HG03442 (cell line): ENCODE data around the gene NMNAT2.
"Not testable (repeated sequence)": the region's sequence is repeated elsewhere in the genome, so short reads cannot be mapped to it uniquely, and the experiment has no call there.

ENCODE experiments used
- ATAC-seq: cut with Tn5 transposase; IDR thresholded peaks from one replicate; pipeline ENCODE4 v1.9.1; 2021; ENCODE audit warnings: mild to moderate bottlenecking, moderate library complexity; ENCODE audit not compliant: unreplicated experiment

NMNAT2 gene

DNA sequence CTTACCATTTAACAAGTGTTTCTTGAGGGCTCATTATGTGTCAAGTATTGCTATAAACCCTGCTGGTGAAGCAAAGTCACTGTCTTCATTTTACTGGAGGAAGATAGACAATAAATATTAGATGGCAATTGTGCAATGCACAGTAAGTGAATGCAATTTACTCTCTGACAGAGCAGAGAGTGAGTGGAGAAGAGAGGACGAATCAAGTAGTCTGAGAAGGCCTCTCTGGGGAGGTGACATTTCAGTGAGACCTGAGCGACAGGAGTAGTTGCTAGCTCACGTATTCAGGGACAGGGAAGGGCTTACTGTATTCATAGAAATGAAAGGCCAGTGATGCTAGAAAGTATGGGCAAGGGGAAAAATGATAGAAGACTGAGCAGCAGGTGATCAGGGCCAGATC, 1.2 kb upstream of the NMNAT2 start:
- ATAC-seq: no peak

DNA sequence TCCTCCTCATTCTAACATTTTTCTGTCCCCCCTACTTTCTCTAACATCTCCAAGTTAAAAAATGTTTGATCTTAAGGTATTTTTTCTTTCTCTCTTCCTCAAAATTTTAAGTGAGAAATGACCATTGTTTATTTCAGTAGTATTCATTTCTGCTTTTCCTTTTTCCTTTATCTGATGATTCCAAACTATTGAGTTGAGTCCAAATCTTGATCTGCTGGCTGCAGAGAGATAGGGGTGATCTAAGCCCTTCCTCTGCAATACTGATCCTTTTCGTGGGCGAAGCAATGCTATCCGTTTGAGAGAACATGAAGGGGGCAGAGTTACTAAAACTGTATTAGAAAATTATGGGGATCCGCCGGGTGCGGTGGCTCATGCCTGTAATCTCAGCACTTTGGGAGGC, 516 bp upstream of the NMNAT2 start:
- no peak for ATAC-seq

DNA sequence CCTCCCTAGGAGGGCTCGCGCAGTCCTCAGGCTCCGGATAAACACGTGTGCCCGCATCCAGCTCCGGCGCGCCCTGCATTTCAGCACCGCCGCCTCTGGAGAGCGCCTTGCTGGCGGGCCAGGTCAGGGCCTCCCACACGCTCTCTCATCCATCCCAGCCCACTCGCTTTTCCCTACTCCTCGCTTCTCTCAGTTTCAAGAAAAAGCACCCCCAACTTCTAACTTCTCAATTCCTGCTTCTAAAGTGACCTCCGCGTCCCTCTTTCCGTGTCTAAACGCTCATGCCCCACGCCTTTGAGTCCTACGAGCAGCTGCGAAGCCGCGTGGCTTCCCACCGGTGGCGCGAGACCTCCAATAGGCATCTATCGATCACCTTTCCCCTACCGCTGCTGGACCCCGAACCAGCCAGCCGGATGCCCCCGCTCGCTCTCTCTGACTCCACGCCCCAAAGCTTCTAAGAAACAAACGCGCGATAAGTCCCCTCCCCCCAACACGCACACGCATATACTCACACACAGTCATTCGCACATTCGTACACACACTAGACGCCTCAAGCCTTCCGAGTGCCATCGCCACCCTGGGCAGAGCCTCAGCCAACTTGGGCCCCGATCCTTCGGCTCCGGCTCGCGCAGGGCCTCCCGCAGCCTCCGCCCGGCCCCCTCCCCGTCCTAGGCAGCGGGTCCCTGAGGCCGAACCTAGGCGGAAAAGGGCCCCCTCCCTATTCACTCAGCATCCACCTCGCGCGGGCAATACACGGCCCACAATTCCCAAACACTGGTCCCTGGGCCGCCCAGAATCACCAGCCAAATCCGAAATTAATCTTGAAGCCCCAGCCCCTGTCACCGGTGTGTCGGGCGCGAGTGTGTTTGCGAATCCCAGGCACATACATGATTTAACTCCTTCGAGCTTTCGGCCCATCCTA, 1.1 kb downstream of the NMNAT2 start:
- ATAC-seq: no peak

DNA sequence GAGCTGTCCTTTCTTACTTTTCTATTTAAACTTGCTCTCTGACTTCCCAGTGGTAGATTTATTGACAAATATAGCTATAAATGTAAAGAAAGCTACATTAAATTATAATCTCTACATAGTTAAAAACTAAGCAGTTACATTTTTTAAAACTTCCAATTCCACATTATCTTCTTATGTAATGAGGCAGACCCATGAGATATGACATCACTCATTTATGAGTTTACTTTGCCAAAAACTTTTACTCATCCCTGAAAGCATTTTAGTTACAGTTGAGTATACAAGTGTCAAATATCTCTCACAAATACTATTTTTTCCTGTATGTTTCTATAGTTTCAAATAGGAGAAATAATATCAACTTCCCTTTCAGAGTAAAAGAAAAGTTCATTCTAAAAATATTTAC, 3.8 kb downstream of the NMNAT2 start:
- no peak for ATAC-seq

DNA sequence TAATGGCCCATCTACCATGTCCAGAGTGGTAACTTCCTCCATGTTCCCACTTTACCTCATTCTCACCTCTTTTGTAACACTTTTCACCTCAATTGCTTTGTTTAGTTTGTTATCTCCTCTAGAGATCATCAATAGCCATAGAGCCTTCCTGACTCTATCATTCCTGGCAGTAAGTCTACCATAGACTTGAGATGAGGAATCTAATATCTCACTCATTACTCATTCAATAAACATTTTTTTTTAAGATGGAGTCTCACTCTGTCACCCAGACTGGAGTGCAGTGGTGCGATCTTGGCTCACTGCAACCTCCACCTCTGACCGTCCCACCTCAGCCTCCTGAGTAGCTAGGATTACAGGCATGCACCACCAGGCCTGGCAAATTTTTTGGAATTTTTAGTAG, 7.1 kb downstream of the NMNAT2 start:
- no peak for ATAC-seq

DNA sequence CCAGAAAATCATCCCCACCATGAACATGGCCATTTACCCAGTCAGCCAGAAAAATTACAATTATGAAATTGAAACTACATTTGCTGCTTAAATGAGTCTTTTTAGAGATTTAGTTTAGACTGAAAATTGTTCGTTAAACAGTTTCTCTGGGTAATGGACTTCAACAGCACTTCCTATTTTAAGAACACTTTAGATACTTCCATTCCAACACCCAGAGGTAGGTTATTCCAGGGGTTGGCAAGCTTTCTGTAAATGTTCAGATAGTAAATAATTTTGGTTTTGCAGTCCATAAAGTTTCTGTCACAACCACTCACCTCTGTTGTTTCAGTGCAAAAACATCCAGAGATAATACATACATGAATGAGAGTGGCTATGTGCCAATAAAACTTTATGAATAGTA, 10.2 kb downstream of the NMNAT2 start:
- ATAC-seq: no peak

DNA sequence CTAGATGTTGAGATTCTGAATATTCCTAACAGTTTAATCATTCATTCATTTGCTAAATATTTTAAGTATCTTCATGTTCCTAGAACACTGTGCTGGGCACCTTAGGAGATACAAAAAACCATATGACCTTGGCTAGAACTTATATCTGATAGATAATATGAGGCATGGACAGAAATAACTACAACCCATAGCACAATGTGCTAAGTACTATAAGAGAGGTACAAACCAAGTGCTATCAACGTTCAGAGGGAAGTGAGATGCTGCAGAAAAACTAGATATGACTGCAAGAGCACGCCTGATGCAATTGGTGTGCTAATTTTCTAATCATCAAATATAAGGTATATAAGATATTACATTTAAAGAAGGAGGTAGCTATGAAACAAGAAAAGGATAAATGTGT, 10.7 kb downstream of the NMNAT2 start:
- ATAC-seq: no peak

DNA sequence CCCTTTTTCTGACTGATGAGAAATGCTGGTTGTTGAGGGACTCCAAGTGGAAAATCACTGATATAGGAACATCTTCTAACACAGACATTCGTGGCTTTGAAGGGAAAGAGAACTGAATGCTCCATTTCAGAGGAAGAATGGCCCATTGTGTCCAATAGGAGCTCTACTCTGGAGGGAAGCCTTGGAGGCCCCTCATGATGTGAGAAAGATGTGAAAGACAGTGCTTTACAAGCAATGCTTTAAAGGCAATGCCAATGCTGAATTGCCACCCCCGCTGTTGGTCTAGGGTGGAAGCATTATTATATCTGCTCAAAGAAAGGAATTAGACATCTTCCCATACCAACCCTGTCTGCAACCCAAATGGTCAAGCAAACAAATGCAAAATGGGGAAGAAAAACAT, 13.7 kb downstream of the NMNAT2 start:
- no peak for ATAC-seq

DNA sequence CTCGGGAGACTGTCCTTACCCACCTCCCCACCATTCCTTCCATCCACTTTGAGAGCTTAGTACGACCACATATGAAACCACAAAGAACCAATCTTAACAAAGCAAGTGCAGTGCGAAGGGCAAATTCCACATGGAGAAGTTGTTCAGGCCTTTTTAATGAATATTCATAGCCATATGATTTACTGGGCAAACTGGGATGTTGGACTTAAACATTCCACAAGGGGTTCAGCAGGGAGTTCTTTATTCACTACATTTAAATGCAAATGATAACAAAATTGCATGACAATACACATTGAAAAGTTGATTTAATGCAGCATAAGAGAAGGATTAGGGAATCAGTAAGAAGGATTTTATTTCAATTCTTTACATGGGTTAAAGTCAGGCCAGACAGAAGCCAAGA, 14.7 kb downstream of the NMNAT2 start:
- no peak for ATAC-seq

DNA sequence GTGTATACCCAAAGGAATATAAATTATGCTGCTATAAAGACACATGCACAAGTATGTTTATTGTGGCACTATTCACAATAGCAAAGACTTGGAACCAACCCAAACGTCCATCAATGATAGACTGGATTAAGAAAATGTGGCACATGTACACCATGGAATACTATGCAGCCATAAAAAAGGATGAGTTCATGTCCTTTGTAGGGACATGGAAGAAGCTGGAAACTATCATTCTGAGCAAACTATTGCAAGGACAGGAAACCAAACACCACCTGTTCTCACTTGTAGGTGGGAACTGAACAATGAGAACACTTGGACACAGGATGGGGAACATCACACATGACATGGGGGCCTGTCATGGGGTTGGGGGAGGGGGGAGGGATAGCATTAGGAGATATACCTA, 16.6 kb downstream of the NMNAT2 start:
- ATAC-seq: not testable (repeated sequence)

DNA sequence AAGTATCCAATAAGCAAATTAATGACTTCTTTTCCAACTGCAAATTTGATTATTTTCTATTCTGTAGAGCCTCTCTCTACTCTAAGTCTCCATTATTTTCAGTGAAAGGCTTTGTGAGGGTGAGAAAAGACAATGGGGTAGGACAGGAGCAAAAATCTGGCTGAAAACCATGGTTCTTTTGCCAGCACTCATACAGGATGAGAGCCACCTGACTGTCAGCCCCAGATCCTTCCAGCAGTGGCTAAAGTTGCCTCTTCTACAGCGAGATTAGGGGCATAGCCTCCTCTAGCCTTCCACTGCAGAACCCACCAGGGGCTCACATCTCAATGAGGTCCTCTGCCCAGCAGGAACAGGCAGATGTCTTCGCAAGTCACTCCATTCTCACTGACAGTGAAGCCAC, 23.7 kb downstream of the NMNAT2 start:
- no peak for ATAC-seq

DNA sequence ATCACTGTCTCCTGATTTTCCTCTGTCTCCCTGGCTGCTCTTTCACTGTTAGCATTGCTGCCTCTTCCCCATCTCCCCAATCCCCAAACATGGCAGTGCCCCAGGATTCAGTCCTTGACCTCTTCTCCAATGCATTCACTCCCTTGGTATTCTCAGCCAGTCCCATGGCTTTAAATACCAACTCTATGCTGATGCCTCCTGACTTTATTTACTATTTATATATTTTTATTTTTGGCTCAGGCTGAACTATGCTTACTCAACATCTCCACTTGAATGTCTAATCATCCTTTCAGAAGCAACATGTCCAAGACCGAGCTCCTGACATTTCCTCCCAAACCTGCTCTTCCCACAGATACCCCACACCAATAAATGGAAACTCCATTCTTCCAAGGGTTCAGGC, 26.3 kb downstream of the NMNAT2 start:
- ATAC-seq: no peak

DNA sequence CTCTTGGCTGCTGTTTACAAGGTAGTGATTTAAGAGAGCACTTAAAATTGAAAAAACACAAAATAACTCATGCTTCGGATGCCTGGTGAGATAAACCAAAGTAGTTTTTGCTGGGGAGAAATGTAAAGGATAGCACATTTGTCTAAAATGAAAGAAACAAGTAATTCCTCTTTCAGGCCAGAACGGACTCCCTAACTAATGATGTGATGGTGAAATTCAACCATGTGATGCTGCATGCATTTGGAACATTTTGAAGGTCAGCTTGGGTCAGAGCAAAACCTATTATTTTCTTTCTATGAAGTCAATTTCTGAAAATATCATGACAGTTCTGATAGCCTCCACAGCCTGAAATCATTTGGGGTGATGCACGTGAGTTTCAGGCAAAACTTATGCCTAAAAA, 27.6 kb downstream of the NMNAT2 start:
- ATAC-seq: no peak

DNA sequence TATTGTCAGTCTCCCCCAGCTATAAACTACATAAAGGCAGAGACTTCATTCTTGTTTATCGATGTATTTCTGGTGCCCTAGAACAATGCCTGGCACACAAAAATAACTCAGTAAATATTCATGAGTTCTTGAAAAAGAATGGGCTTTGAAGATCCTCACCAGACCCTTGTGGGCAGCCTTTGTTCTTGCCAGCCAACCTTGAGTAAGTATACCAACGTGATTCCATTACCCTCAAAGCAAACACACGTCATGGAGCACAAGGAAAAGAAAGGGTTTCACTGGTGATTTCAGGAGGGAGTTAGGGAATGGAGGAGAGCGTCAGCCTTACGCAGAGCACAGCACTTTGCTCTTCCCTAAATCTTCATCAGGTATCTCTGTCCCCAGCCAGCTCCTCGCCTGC, 29.4 kb downstream of the NMNAT2 start:
- no peak for ATAC-seq

DNA sequence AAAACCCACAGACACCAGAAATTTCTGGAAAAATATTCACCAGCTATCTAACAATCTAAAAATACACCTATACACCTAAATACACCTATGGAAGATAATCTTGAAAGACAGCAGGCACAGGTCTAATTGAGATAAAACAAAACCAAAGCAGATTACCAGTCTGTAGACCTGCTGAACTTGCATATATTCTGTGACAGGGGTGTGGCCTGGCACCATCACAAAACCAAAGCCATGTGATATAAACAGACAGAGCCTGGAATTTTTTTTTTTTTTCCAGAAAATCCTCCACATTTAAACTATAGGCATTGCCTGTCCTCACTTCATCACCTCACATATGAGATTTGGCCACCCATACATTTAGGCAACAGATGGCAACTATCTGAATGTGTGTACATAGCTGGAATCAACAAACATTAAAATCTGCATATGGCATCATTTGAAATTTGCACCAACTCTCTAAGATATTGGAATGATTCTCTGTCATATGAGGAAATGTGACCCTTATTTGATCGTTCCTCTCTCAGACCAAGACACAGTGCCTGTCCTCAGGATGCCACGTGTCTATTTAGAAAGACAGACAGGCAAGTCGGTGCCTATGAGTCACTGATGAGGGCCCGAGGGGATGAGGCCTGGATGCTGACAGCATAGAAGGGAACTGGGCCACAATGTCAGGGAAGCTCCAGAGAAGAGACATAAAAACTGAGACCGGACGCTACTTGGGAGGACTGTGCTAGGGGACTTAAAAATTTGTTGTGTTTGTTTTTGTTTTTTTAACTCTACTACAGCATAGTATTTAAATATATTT, 32.6 kb downstream of the NMNAT2 start:
- ATAC-seq: no peak

DNA sequence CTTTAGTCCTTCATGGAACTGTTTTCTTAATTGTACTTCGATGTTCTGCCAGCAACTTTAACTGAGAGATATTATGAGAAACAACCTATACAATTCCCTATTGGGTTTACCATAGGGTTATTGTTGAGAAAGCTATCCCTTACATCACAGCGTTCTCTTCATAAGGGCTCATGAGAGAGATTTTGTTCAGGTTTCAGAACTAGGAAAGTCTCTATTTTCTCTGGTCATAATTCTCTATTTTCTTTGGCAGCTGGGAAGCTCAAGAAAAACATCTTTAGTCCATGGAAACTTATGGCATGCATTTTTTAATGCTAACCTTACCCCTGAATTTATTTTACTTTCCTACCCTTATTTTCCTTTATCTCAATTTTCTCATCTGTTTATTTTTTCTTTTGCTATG, 38.2 kb downstream of the NMNAT2 start:
- ATAC-seq: no peak

DNA sequence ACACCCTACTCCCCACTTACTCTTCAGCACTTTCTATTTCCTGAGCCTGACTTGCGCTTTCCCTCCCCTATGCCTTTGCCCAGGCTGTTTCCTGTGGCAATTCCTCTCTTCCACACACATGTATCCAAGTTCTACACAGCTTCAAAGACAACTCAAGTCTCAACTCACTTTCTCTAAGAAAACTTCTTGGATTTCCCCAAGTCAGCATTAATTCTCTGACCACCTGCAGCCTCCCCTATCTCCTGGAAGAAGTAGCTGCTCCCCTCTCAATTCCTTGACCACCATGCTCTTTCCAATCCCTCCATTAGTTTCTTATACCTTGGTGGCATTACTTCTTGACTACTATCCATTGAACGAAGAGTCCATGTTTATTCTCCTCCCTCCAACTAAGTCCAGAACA, 42.8 kb downstream of the NMNAT2 start:
- no peak for ATAC-seq

DNA sequence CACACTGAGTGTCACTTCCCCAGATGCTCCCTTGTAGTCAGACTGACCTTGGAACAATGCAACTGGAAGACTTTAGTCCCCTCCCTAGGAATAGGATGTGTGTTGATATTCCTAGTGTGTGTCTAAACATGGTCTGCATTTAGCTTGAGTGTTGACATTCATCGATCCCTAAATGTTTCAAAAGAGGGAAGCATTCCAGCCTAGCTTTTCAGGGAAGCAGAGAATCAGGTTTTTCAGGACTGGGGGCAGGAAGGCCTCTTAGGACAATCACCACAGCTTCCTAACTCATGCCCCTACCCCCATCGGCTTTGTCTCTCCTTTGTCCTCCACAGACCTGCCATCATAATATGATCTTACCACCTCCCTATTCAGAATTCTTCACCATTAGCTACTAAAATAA, 43.4 kb downstream of the NMNAT2 start:
- no peak for ATAC-seq

DNA sequence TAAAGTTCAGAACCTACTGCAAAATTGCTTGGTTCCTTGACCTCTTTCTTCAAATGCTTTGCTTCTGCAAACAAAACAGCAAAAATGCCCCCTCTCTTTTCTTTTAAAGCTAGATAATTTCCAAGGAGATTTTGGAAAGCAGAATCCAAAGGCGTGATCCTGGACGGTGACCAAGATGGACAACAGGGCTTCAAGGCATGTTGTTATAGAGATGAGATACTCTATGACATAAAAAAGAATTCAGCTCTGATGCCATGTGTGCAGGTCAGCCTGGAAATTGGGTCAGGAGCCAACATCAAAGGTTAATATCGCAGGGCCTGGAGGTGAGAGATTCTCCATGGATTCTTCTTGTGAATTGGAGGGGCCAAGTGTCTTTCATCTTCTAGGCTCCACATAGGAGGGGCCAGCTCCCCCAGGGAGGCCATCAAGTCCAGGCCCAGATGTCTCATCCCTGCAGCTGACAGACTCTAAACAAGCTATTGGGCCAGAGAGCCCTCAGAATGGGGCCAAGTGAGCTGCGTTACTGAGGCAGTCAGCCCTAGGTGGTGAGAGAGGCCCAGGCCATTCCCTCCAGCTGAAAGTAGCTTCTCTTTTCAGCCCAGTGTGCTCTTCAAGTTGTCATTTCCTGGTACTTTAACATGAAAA, 45.5 kb downstream of the NMNAT2 start:
- no peak for ATAC-seq

DNA sequence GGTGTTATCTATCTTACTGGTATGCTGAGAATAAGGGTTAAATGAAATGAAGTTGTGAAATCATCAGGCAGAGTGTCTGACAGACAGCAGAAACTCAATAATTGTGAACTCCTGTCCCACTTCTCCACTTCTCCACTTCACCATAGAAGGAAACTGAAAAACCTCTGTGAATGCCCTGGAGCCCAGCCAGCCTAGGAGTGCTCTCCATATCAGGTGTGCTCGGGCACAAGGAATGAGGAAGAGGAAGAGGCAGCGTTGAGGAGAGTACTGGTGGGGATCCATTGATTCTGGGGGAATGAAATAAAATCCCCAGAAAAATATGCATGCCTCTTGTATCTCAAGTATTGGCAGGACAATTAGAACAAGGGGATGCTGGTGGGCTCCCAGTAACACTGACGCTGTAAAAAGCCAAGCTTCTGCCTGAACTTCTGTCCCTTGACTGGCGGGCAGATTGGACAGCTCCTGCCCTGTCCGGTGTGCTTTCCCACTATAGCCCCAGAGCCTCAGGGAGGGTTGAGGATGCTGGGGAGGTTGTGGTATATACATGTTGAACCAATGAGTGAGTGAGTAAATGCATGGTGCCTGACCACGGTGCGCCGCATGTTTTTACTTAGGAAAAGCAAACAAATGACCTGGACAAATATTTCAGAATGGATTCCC, 47.7 kb downstream of the NMNAT2 start:
- ATAC-seq: no peak
